Fibroblast of skin of right biceps (primary cell): ENCODE results near the gene BAHCC1.
"Not testable (repeated sequence)": the region's sequence is repeated elsewhere in the genome, so short reads cannot be mapped to it uniquely, and the experiment has no call there.

Source experiments
- DNase-seq: peaks from one replicate; pipeline ENCODE4 v3.0.0-alpha.2; 2013

The BAHCC1 gene

GRCh38 chr17:81414756-81415516 is 19.7 kb downstream of the BAHCC1 start:
- DNase-seq = no peak

- DNase-seq = no peak
Observed at GRCh38 chr17:81415681-81416080, 20.4 kb downstream of the BAHCC1 start.

- no peak for DNase-seq
Observed at GRCh38 chr17:81416612-81417011, 21.4 kb downstream of the BAHCC1 start.

GRCh38 chr17:81417049-81417878 is 22.0 kb downstream of the BAHCC1 start:
- DNase-seq = peak; percentile 94

GRCh38 chr17:81417879-81418709 is 22.8 kb downstream of the BAHCC1 start:
- DNase-seq = no peak

- DNase-seq = peak; percentile 52
Observed at GRCh38 chr17:81418710-81419318, 23.6 kb downstream of the BAHCC1 start.

- peak; percentile 99 for DNase-seq
Observed at GRCh38 chr17:81419319-81419885, 24.1 kb downstream of the BAHCC1 start.

- no peak for DNase-seq
Observed at GRCh38 chr17:81419886-81420768, 24.9 kb downstream of the BAHCC1 start.

- DNase-seq = no peak
Observed at GRCh38 chr17:81420769-81421462, 25.7 kb downstream of the BAHCC1 start.

- DNase-seq = peak; percentile 98
Observed at GRCh38 chr17:81422776-81423697, 27.8 kb downstream of the BAHCC1 start.

- no peak for DNase-seq
Observed at GRCh38 chr17:81423698-81424071, 28.4 kb downstream of the BAHCC1 start.

- DNase-seq = no peak
Observed at GRCh38 chr17:81424151-81425017, 29.1 kb downstream of the BAHCC1 start.

- not testable (repeated sequence) for DNase-seq
Observed at GRCh38 chr17:81425041-81425440, 29.8 kb downstream of the BAHCC1 start.

GRCh38 chr17:81425716-81426392 is 30.6 kb downstream of the BAHCC1 start:
- DNase-seq = not testable (repeated sequence)

GRCh38 chr17:81426393-81427172 is 31.3 kb downstream of the BAHCC1 start:
- DNase-seq = no peak

GRCh38 chr17:81427173-81428120 is 32.2 kb downstream of the BAHCC1 start:
- DNase-seq = no peak
